ENCODE measurements around the gene SPHKAP.
"Not testable (repeated sequence)": the region's sequence is repeated elsewhere in the genome, so short reads cannot be mapped to it uniquely, and the experiment has no call there.

SPHKAP gene

GRCh38 chr2:228017784-228018183 lies 163.7 kb downstream of the SPHKAP start:
- no peak for DNase-seq

DNA sequence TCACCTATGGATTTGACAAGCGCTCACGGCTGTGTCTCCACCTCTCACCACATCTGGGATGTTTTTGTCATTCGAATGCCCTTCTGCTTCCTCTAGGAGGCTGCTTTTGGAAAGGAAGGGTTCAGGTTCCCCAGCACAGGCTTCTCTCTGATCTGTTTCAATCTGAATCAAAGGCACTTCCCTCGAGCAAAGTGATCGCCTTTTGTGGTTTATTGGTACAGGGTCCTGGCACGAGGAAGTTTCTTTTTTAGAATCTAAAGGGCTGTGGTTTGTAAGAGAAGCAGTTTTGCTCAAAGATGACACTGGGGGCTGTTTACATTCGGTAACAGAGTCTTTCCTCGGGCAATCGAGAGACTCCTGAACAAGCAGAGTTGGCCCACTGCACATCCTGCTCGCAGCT lies 165.1 kb downstream of the SPHKAP start:
- DNase-seq = no peak

DNA sequence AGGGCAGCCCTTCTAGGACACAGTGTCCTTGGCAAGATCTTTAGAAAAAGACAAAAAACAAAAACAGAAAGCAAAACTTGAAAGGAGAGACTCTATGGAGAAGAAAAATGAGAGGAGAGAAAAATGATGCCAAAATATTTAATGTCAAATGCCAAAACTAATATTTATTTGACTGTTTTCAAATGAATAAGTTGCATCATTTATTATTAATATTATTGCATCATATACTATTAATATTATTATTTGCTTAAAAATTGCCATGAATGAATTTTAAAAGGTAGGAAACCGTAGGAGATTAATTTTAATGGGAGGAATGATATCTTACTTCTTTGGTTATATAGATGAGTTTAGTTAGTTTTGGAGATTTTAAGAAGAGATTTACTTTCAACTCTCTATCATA lies 165.7 kb downstream of the SPHKAP start:
- DNase-seq = no peak

DNA sequence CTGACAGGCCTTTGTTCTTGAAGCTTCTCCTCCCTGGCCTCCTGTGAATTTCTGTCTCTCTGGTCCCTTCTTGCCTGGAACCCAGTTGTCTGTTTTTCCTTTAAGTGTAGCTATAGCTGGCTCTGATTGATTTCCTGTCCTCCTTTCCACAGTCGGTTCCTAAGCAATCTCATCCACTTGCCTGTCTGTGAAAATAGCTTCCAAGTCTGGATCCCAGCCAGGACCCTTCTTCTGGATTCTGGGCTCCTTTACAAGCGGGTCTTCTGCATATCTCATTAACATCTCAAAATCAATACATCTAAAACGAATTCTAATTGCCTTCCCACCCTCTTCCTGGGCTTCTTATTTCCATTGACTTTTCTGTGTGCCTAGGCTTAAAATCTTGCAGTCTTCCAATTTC lies 185.1 kb downstream of the SPHKAP start:
- DNase-seq = no peak

DNA sequence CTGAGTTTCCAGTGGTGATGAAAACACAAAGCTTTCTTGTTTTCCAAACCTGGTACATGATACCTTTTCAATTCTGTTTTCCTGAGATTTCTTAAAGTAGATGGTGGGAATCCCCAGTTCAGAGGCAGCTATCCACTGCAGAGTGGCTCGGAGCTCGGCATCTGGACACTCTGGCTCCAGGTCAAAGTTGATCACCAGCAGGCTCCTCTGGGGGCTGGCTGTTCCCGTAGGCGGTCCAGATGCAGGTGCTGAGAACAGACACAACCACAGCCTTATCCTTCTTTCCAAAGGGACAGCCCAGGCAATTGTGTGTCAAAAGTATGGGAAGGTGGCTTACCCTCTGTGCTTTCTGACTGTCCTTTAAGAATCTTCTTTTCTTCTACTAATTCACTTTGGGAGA lies 190.6 kb downstream of the SPHKAP start:
- DNase-seq = no peak

GRCh38 chr2:227973241-227973640 lies 208.2 kb downstream of the SPHKAP start:
- DNase-seq = no peak

DNA sequence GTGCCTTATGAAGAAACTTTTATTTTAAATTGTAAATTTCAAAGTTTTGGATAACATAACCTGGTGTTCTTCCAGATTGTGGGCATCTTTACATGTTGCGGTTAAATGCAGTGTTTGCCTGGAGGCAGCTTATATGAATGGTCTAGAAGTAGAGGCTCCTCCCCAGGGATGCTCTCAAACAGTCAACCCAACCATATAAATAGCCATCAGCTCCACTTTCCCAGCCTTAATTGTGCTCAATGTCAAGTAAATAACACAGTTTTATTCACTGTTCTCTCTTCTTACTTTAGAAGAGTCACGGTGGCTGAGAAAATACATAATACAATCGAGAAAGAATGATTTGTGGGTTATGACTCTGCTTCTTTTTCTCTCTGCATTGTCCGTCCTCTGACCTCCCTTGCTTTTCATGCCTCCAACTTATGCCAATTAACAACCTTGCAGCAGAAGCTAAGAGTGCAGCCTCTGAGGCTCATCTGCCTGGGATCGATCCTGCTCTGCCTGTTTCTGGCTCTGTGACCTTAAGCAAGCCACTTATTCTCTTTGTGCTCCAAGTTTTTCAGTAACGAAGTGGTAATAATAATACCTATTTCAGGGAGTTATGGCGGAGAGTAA lies 209.8 kb downstream of the SPHKAP start:
- DNase-seq = no peak

GRCh38 chr2:227960317-227960716 lies 221.2 kb downstream of the SPHKAP start:
- no peak for DNase-seq

DNA sequence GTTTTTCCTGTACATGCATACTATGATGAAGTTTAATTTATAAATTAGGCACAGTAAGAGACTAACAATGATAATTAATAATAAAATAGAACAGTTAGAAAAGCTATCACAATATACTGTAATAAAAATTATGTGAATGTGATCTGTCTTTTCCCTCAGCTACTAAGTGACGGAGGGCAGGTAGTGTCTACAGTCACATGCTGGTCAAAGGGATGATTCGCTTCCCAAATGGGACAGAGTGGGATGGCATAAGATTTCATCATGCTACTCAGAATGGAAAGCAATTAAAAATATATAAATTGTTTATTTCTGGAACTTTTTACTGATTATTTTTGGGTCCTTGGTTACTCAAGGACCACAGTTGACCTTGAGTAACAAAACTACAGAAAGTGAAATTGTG lies 238.5 kb downstream of the SPHKAP start:
- no peak for DNase-seq

- DNase-seq = no peak
Observed at GRCh38 chr2:227942021-227942420, 239.5 kb downstream of the SPHKAP start.

GRCh38 chr2:227939271-227940027 lies 242.0 kb downstream of the SPHKAP start:
- no peak for DNase-seq

DNA sequence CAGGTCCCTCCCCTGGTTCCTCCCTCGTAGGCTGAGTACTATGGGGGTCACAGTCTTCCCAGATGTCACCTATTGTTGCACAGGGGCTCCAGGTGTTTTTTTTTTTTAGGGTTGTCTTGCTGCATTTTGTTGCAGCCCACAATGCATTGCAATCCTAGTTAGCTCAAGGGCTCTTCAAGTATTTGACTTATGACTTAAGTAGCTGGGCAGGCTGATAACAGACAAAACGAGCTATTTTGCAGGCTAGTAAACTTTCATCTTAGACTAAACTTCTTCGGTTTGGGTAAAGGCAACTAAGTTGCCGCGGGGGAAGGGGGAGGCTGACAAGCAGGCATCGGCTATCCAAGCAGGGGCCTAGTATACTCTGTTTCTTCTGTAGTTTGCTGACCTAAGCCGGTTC lies 245.2 kb downstream of the SPHKAP start:
- DNase-seq = not testable (repeated sequence)

GRCh38 chr2:227933884-227934283 lies 247.6 kb downstream of the SPHKAP start:
- no peak for DNase-seq

DNA sequence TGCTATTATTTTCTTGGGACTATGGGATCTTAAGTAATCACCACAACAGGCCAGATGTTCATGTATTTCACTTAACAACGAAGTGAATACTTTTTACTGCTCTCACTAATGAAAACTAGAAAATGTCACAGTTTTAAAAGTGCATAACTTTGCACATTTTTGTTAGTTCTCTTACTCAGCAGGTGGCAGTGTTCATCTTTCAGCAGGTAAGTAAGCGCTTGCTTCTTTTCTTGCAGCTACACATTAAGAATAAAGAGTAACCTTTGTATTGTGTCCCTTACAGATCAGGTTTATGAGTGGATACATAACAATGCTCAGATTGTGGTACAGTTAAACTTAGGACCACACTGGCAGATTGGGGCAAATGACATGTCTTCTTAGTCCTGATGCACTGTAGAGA lies 249.1 kb downstream of the SPHKAP start:
- no peak for DNase-seq

DNA sequence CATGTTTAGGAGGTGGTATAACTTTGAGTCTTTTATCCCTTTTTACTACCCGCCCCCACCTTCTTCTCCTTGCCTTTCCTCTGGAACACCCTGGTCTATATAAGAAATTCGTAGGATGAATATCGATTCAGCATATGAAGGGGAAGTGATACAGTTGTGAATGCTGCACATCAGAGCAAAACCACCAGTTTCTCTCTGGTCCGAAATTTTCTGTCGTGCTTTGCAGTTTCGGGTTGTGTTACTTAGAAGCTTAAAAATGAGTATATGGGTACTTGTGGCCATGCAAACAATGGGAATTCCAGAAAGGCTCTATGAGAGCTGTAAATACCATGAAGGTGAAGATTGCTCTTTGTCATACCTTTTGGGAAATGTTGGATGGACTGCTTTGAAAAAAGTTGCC lies 249.5 kb downstream of the SPHKAP start:
- no peak for DNase-seq
